ENCODE measurements around the gene DNAJB1. TPM values are rescaled to one million over a fixed set of nuclear protein-coding genes. Genes with fewer than 3 reads are reported as not detected.

The DNAJB1 gene
- total RNA-seq, 1 donor from 2014 or later, result 83.3 TPM

DNA sequence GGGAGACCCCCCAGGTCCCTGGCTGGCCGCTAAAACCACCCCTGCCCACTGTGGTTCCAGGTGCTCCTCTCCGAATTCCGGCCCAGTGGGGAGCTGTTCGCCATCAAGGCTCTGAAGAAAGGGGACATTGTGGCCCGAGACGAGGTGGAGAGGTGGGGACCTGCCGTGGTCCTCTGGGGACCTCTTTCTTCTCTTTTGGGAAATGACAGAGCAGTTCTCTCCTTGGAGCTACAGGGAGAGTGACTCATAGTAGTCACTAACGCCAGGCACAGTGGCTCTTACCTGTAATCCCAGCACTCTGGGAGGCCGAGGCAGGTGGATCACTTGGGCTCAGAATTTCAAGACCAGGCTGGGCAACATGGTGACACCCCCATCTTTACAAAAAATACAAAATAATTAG, 50.4 kb downstream of the DNAJB1 start:
- no peak for DNase-seq (ENCODE audit: low read depth)
- TF ChIP-seq, protein P1, sequence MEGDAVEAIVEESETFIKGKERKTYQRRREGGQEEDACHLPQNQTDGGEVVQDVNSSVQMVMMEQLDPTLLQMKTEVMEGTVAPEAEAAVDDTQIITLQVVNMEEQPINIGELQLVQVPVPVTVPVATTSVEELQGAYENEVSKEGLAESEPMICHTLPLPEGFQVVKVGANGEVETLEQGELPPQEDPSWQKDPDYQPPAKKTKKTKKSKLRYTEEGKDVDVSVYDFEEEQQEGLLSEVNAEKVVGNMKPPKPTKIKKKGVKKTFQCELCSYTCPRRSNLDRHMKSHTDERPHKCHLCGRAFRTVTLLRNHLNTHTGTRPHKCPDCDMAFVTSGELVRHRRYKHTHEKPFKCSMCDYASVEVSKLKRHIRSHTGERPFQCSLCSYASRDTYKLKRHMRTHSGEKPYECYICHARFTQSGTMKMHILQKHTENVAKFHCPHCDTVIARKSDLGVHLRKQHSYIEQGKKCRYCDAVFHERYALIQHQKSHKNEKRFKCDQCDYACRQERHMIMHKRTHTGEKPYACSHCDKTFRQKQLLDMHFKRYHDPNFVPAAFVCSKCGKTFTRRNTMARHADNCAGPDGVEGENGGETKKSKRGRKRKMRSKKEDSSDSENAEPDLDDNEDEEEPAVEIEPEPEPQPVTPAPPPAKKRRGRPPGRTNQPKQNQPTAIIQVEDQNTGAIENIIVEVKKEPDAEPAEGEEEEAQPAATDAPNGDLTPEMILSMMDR (conservative IDR thresholded peaks at IDR 0.05; ENCODE audit: low read depth, low read length), result no peak
- no peak overlapping the region for H3K4me3 ChIP-seq (ENCODE audit: low read depth, low read length)

DNA sequence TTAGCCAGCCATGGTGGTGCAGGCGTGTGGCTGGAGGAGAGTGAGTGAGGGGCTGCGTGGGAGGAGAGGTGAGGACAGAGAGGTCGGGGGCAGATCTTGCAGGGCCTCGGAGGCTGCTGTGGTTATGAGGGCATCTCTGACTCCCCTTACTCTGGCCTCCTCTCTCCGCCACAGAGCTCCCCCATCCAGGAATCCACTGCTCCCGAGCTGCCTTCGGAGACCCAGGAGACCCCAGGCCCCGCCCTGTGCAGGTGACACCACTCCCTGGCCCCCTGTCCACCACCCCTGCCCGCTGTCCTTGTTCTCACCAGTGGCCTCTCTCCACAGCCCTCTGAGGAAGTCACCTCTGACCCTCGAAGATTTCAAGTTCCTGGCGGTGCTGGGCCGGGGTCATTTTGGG, 50.8 kb downstream of the DNAJB1 start:
- no peak for DNase-seq (ENCODE audit: low read depth)
- TF ChIP-seq, protein P1 (conservative IDR thresholded peaks at IDR 0.05; ENCODE audit: low read depth, low read length), result no peak
- H3K4me3 ChIP-seq (ENCODE audit: low read depth, low read length), result no peak overlapping the region

Other genes starting within 250 kb of the DNAJB1 start
- 37.5 and 76.3 TPM in 2 replicates for gene ADGRE5, start 137.0 kb downstream of the DNAJB1 start, total RNA-seq
- gene DDX39A, start 99.1 kb downstream of the DNAJB1 start, total RNA-seq, result 113 and 255 TPM in 2 replicates
- gene PKN1, start 85.1 kb downstream of the DNAJB1 start, total RNA-seq, result 153 and 164 TPM in 2 replicates
- 4.5 and 16.4 TPM in 2 replicates for gene PTGER1, start 43.0 kb downstream of the DNAJB1 start, total RNA-seq
- 208 and 218 TPM in 2 replicates for gene GIPC1, start 22.3 kb downstream of the DNAJB1 start, total RNA-seq
- 57.7 and 95.3 TPM in 2 replicates for gene TECR, start 11.2 kb upstream of the DNAJB1 start, total RNA-seq
- 400 and 402 TPM in 2 replicates for gene NDUFB7, start 53.7 kb upstream of the DNAJB1 start, total RNA-seq
- not detected in 2 replicates for gene CLEC17A, start 64.7 kb upstream of the DNAJB1 start, total RNA-seq
- gene ADGRE3, start 156.4 kb upstream of the DNAJB1 start, total RNA-seq, result not detected in 2 replicates
- gene ZNF333, start 171.7 kb upstream of the DNAJB1 start, total RNA-seq, result 5.7 and 6.3 TPM in 2 replicates